ENCODE measurements around the gene DDA1. TPM values are rescaled to one million over a fixed set of nuclear protein-coding genes. Genes with fewer than 3 reads are reported as not detected.

The DDA1 gene
- total and polyA plus RNA-seq, 2 of the 13 experiments (the other 11 are each of a cell fraction or from before 2014, with no cell fraction given): 24.5 to 26.0 TPM

DNA sequence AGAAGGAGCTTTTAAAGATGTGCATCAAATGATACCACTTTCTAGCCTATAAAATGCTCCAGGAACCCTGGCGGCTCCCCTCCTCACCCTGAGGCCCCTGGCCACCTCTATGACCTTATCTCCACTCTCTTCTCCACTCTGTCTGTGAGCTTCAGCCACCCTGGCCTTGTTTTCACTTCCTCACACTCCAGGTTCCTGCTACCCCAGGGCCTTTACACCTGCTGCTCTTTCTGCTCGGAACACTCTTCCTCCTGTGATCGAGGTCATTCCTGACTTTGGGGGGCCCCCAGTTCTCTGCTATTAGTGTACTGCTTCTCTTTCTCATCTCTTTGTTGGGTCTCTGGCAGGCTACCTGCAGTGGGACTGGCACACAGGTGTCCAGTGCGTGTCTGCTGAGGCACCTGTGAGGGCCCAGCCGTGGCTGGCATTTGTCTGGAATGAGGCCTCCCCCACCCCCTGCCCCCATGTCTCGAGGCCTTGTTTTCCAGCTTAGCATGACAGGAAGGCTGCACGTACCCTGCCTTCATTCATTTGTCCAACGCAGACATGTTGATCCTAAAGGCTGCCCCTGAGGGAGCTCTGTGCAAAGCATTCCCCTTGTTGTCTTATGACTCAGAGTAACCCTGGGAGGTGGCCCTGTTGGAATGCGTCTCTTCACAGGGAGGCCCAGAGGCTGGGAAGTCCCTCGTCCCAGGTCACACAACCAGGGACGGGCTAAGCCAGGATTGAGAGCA lies 2.3 kb downstream of the DDA1 start:
- ChIA-PET CTCF (ENCODE audit: low intra/inter-chr PET ratio, low total read pairs) (no interaction called here), POLR2A (interaction anchor here (1.0 to 1.6 kb wide), 4 partner anchors 11 to 108 kb away, joined by 3 to 4 read pairs (median 4); partner anchors contain the start of gene USE1)
- 60% methylated on average over 8 of the region's 11 CpGs for whole genome bisulfite sequencing (ENCODE audit: low lambda C conversion rate)
- DNase-seq (ENCODE audit: low spot score) (peak; percentile 76), FAIRE-seq (peak; percentile 21), ATAC-seq (peak; percentile 44)
- H3K36me3 ChIP-seq (replicated peaks in 1 of 2; ENCODE audit: control insufficient read depth in 1 of 2, insufficient read depth in 2 of 2, low read length in 2 of 2): peaks cover 12 to 20% of the 10 kb centered on the region in 2 experiments; a peak in 4 of 5 replicates
- in situ Hi-C loops (cut with HindIII; ENCODE audit: extremely low pct_ligation_motif_present, low pct_unique_long_range_greater_than_20kb): no loop called here
- H3K9me3 ChIP-seq (ENCODE audit: low read length): no peaks in the 10 kb centered on the region
- H3K4me3 ChIP-seq (replicated peaks in 1 of 3; ENCODE audit: insufficient read depth in 1 of 3, low read depth in 2 of 3, low read length in 3 of 3): peak overlapping the region in 1 of 3 experiments; percentile 49; a peak in 3 of 6 replicates
- no TSS peak for BruUV-seq (replicated peaks)
- H3K27ac ChIP-seq (ENCODE audit: extremely low read length, insufficient read depth, low read length): peak overlapping the region; percentile 55
- intact Hi-C loops (cut with micrococcal nuclease; ENCODE audit: unreplicated experiment): no loop called here
- H3K79me2 ChIP-seq (ENCODE audit: insufficient read depth, low read length): peaks cover 27% of the 10 kb centered on the region
- H3K4me2 ChIP-seq (ENCODE audit: low read depth, low read length): peak overlapping the region; percentile 65
- peak overlapping the region; percentile 46 for H3K9ac ChIP-seq (ENCODE audit: insufficient read depth, low read depth, low read length)
- TF ChIP-seq ZNF776 (CRISPR knock-in tag; IDR thresholded peaks at IDR 0.05) (no peak), HIVEP1 (CRISPR knock-in tag; IDR thresholded peaks at IDR 0.05) (peak; percentile 53; the same call in 1 of the 2 replicates), ZBTB38 (CRISPR knock-in tag; IDR thresholded peaks at IDR 0.05) (0 out of 2 replicates have a peak, but pooled peaks have one; percentile 6), FOSL2 (CRISPR knock-in tag; IDR thresholded peaks at IDR 0.05) (peak; percentile 74), RCOR2 (CRISPR knock-in tag; IDR thresholded peaks at IDR 0.05) (no peak), FOXA1 (IDR thresholded peaks at IDR 0.05) (no peak), FOXA1 (CRISPR knock-in tag; IDR thresholded peaks at IDR 0.05) (0 out of 2 replicates have a peak, but pooled peaks have one; percentile 26), ZNF136 (CRISPR knock-in tag; IDR thresholded peaks at IDR 0.05; ENCODE audit: low read depth) (no peak), TEAD3 (CRISPR knock-in tag; optimal IDR thresholded peaks at IDR 0.05; ENCODE audit: borderline replicate concordance) (peak; percentile 84), ZNF251 (CRISPR knock-in tag; IDR thresholded peaks at IDR 0.05) (no peak), RXRB (CRISPR knock-in tag; IDR thresholded peaks at IDR 0.05; ENCODE audit: borderline replicate concordance) (0 out of 2 replicates have a peak, but pooled peaks have one; percentile 15), ZFP82 (CRISPR knock-in tag; IDR thresholded peaks at IDR 0.05; ENCODE audit: borderline replicate concordance) (no peak), SAP130 (CRISPR knock-in tag; IDR thresholded peaks at IDR 0.05; ENCODE audit: low read depth) (peak; percentile 43; the same call in 1 of the 2 replicates), ELK4 (CRISPR knock-in tag; IDR thresholded peaks at IDR 0.05; ENCODE audit: borderline replicate concordance) (no peak), RARA (CRISPR knock-in tag; IDR thresholded peaks at IDR 0.05) (peak; percentile 39; the same call in 1 of the 2 replicates), ZNF501 (CRISPR knock-in tag; IDR thresholded peaks at IDR 0.05) (0 out of 2 replicates have a peak, but pooled peaks have one; percentile 11)
- TF ChIP-seq, protein P1, sequence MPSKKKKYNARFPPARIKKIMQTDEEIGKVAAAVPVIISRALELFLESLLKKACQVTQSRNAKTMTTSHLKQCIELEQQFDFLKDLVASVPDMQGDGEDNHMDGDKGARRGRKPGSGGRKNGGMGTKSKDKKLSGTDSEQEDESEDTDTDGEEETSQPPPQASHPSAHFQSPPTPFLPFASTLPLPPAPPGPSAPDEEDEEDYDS (CRISPR knock-in tag; IDR thresholded peaks at IDR 0.05): 0 out of 2 replicates have a peak, but pooled peaks have one; percentile 19
- TF ChIP-seq, protein P2, sequence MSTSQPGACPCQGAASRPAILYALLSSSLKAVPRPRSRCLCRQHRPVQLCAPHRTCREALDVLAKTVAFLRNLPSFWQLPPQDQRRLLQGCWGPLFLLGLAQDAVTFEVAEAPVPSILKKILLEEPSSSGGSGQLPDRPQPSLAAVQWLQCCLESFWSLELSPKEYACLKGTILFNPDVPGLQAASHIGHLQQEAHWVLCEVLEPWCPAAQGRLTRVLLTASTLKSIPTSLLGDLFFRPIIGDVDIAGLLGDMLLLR (CRISPR knock-in tag; IDR thresholded peaks at IDR 0.05): peak; percentile 16; the same call in 1 of the 2 replicates
- peaks cover 36% of the 10 kb centered on the region for H3K4me1 ChIP-seq (ENCODE audit: insufficient read depth, low read length)
- H2AFZ ChIP-seq (ENCODE audit: low read length): no peak overlapping the region
- H4K20me1 ChIP-seq (ENCODE audit: insufficient read depth, low read length): peaks cover 7% of the 10 kb centered on the region
- no peaks in the 10 kb centered on the region; a peak in 1 of 5 replicates for H3K27me3 ChIP-seq (ENCODE audit: control insufficient read depth in 1 of 2, insufficient read depth in 2 of 2, low read length in 2 of 2)
